ENCODE data around the gene ADARB1.

ADARB1 gene

DNA sequence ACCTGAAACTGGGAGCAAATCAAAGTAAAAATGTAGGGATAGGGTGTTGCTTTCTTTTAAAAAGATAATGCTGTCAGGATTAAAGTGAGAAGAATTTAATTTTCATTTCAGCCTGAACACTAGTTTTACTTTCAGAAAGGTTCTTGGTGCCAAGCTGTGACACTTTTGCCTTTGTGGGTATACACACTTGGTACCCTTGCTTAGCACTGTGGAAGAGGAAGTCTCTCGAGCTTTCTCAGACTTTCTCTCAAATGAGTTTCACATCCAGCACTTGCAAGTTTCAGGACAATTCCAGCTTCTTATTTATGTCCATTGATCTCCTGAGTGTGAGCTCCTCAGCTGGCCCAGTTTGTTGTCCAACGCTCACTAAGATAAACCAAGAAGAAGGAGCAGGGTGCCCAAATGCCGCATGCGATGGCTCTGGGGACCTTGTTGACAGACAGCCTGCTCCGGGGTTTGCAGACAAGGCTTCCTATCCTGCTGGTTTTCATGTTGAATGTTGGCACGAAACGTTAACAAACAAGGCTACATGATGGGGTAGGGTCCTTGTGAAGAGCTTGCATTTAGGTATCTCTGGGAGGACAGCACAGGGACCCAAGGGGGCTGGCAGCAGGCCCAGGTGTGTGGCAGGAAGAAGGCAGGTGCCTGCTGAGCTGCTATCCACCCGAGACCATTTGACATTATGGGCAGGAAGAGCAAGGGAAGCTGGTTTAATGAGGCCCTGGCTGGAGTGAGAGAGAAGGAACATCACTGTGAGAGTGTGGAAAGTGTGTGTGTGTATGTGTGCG is 133.7 kb downstream of the ADARB1 start:
- Histone ChIP-seq H3K36me3 (ENCODE audit: control insufficient read depth, insufficient read depth, low read length) (peaks cover 54% of the 10 kb centered on the region), H3K9me3 (ENCODE audit: control insufficient read depth, low read length) (no peaks in the 10 kb centered on the region), H3K4me3 (ENCODE audit: extremely low read depth, insufficient read depth, low read length, poor library complexity, severe bottlenecking) (no peak overlapping the region), H3K4me1 (ENCODE audit: control insufficient read depth, insufficient read depth, low read length, poor library complexity, severe bottlenecking) (peaks cover 12% of the 10 kb centered on the region), H3K27ac (ENCODE audit: low read depth, low read length, severe bottlenecking) (no peak overlapping the region)
- WGBS, 2 experiments (ENCODE audit: insufficient coverage in 2 of 2) = 95 to 97% methylated on average over 8 to 9 of the region's 9 CpGs

- peaks cover 50% of the 10 kb centered on the region for H3K36me3 ChIP-seq (ENCODE audit: control insufficient read depth, insufficient read depth, low read length)
- H3K9me3 ChIP-seq (ENCODE audit: control insufficient read depth, low read length) = no peaks in the 10 kb centered on the region
- peaks cover 12% of the 10 kb centered on the region for H3K4me1 ChIP-seq (ENCODE audit: control insufficient read depth, insufficient read depth, low read length, poor library complexity, severe bottlenecking)
- no peak overlapping the region for H3K4me3 ChIP-seq (ENCODE audit: extremely low read depth, insufficient read depth, low read length, poor library complexity, severe bottlenecking)
- no peak overlapping the region for H3K27ac ChIP-seq (ENCODE audit: low read depth, low read length, severe bottlenecking)
- 84 to 86% methylated on average over 5 to 6 of the region's 6 CpGs for WGBS, 2 experiments (ENCODE audit: insufficient coverage in 2 of 2)
Measured at GRCh38 chr21:45208627-45208951, 134.2 kb downstream of the ADARB1 start.

- Histone ChIP-seq H3K9me3 (ENCODE audit: control insufficient read depth, low read length) (no peaks in the 10 kb centered on the region), H3K4me1 (ENCODE audit: control insufficient read depth, insufficient read depth, low read length, poor library complexity, severe bottlenecking) (peaks cover 12% of the 10 kb centered on the region), H3K36me3 (ENCODE audit: control insufficient read depth, insufficient read depth, low read length) (peaks cover 47% of the 10 kb centered on the region), H3K4me3 (ENCODE audit: extremely low read depth, insufficient read depth, low read length, poor library complexity, severe bottlenecking) (no peak overlapping the region), H3K27ac (ENCODE audit: low read depth, low read length, severe bottlenecking) (no peak overlapping the region)
- WGBS, 2 experiments (ENCODE audit: insufficient coverage in 2 of 2) = 89 to 100% methylated on average over 2 to 3 of the region's 3 CpGs
Measured at GRCh38 chr21:45209046-45209445, 134.7 kb downstream of the ADARB1 start.

DNA sequence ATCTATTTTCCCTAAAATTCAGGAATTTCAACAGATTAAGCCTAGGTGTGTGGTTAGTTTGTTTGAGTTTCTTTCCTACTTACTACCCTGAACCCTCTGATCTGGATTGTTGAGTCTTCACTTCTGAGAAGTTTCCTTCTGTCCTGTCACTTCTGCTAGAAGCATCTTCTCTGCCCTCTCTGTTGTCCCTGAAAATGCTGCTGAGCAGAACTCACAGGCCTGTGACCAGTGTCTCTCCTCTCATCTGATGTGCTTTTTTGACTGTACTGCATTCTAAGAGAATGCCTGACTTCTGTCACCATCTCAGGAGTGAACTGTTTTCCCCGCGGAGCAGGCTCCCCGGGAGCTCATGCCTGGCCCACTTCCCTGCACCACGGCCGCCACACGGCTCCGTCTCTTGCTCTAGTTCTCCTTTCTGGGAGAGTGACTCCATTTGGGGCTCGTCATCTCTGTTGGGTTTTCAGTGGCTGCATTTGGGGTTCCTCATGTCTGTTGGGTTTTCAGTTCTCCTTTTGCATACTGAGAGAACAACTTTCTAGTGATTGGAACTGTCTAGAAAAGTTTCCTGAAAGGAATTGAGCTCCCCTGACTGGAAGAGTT is 135.4 kb downstream of the ADARB1 start:
- Histone ChIP-seq H3K9me3 (ENCODE audit: control insufficient read depth, low read length) (no peaks in the 10 kb centered on the region), H3K4me3 (ENCODE audit: extremely low read depth, insufficient read depth, low read length, poor library complexity, severe bottlenecking) (no peak overlapping the region), H3K27ac (ENCODE audit: low read depth, low read length, severe bottlenecking) (no peak overlapping the region), H3K36me3 (ENCODE audit: control insufficient read depth, insufficient read depth, low read length) (peaks cover 40% of the 10 kb centered on the region), H3K4me1 (ENCODE audit: control insufficient read depth, insufficient read depth, low read length, poor library complexity, severe bottlenecking) (peaks cover 12% of the 10 kb centered on the region)
- WGBS, 2 experiments (ENCODE audit: insufficient coverage in 2 of 2) = 89 to 98% methylated on average over 8 of the region's 8 CpGs

- H3K4me3 ChIP-seq (ENCODE audit: extremely low read depth, insufficient read depth, low read length, poor library complexity, severe bottlenecking) = no peak overlapping the region
- H3K9me3 ChIP-seq (ENCODE audit: control insufficient read depth, low read length) = no peaks in the 10 kb centered on the region
- H3K36me3 ChIP-seq (ENCODE audit: control insufficient read depth, insufficient read depth, low read length) = peaks cover 39% of the 10 kb centered on the region
- H3K27ac ChIP-seq (ENCODE audit: low read depth, low read length, severe bottlenecking) = no peak overlapping the region
- peaks cover 12% of the 10 kb centered on the region for H3K4me1 ChIP-seq (ENCODE audit: control insufficient read depth, insufficient read depth, low read length, poor library complexity, severe bottlenecking)
- 98% methylated on average over 11 of the region's 12 CpGs for WGBS, 2 experiments (ENCODE audit: insufficient coverage in 2 of 2)
Measured at GRCh38 chr21:45210461-45210983, 136.1 kb downstream of the ADARB1 start.

DNA sequence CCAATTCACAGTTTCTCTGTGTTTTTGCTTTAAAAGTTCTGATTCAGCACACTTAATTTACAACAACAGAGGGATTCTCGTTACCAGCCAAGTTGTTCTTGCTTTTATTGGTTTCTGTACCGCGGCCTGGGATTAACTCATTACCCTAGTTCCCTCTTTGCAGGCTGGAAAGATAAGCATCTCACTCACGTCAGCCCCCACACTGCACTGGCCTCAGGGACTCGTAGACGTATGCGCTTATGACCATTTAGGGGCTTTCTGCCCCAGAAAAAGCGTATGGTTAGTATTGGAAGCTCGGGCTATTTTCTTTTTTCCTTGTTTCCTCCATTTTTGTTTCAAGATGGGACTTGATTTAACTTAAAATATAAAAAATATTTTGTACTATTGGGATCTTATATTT is 137.3 kb downstream of the ADARB1 start:
- 72 to 75% methylated on average over 7 to 8 of the region's 9 CpGs for WGBS, 2 experiments (ENCODE audit: insufficient coverage in 2 of 2)
- Histone ChIP-seq H3K4me3 (ENCODE audit: extremely low read depth, insufficient read depth, low read length, poor library complexity, severe bottlenecking) (no peak overlapping the region), H3K9me3 (ENCODE audit: control insufficient read depth, low read length) (no peaks in the 10 kb centered on the region), H3K4me1 (ENCODE audit: control insufficient read depth, insufficient read depth, low read length, poor library complexity, severe bottlenecking) (peaks cover 12% of the 10 kb centered on the region), H3K36me3 (ENCODE audit: control insufficient read depth, insufficient read depth, low read length) (peaks cover 39% of the 10 kb centered on the region), H3K27ac (ENCODE audit: low read depth, low read length, severe bottlenecking) (no peak overlapping the region)

DNA sequence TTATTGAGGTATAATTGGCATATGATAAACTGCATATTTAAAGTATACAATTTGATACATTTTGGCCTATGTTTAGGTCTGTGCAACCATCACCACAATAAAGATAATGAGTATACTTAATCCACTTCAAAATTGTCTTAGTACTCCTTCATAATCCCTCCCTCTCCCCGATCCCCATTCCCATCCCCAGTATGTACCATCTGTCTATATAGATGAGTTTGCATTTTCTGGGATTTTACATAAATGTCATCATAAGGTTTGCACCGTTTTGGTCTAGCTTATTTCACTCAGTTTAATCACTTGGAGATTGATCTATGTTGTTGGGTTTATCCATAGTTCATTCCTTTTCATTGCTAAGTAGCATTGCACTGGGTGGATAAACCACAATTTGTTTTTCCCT is 139.0 kb downstream of the ADARB1 start:
- no CpG with 5 or more reads among the region's 2 CpGs for WGBS, 2 experiments (ENCODE audit: insufficient coverage in 2 of 2)
- H3K27ac ChIP-seq (ENCODE audit: low read depth, low read length, severe bottlenecking) = no peak overlapping the region
- peaks cover 12% of the 10 kb centered on the region for H3K4me1 ChIP-seq (ENCODE audit: control insufficient read depth, insufficient read depth, low read length, poor library complexity, severe bottlenecking)
- H3K4me3 ChIP-seq (ENCODE audit: extremely low read depth, insufficient read depth, low read length, poor library complexity, severe bottlenecking) = no peak overlapping the region
- no peaks in the 10 kb centered on the region for H3K9me3 ChIP-seq (ENCODE audit: control insufficient read depth, low read length)
- H3K36me3 ChIP-seq (ENCODE audit: control insufficient read depth, insufficient read depth, low read length) = peaks cover 32% of the 10 kb centered on the region

- no peaks in the 10 kb centered on the region for H3K9me3 ChIP-seq (ENCODE audit: control insufficient read depth, low read length)
- H3K4me3 ChIP-seq (ENCODE audit: extremely low read depth, insufficient read depth, low read length, poor library complexity, severe bottlenecking) = no peak overlapping the region
- H3K4me1 ChIP-seq (ENCODE audit: control insufficient read depth, insufficient read depth, low read length, poor library complexity, severe bottlenecking) = no peaks in the 10 kb centered on the region
- WGBS, 2 experiments (ENCODE audit: insufficient coverage in 2 of 2) = 100% methylated on average over 1 of the region's 2 CpGs; no CpG with 5 or more reads in 1 of the 2 experiments
- H3K27ac ChIP-seq (ENCODE audit: low read depth, low read length, severe bottlenecking) = no peak overlapping the region
- peaks cover 25% of the 10 kb centered on the region for H3K36me3 ChIP-seq (ENCODE audit: control insufficient read depth, insufficient read depth, low read length)
Measured at GRCh38 chr21:45215213-45215612, 140.8 kb downstream of the ADARB1 start.

GRCh38 chr21:45217010-45217409 is 142.6 kb downstream of the ADARB1 start:
- H3K4me3 ChIP-seq (ENCODE audit: extremely low read depth, insufficient read depth, low read length, poor library complexity, severe bottlenecking) = no peak overlapping the region
- H3K27ac ChIP-seq (ENCODE audit: low read depth, low read length, severe bottlenecking) = no peak overlapping the region
- no CpG with 5 or more reads among the region's 1 CpG for WGBS, 2 experiments (ENCODE audit: insufficient coverage in 2 of 2)
- no peaks in the 10 kb centered on the region for H3K4me1 ChIP-seq (ENCODE audit: control insufficient read depth, insufficient read depth, low read length, poor library complexity, severe bottlenecking)
- no peaks in the 10 kb centered on the region for H3K9me3 ChIP-seq (ENCODE audit: control insufficient read depth, low read length)
- peaks cover 27% of the 10 kb centered on the region for H3K36me3 ChIP-seq (ENCODE audit: control insufficient read depth, insufficient read depth, low read length)

- Histone ChIP-seq H3K27ac (ENCODE audit: low read depth, low read length, severe bottlenecking) (no peak overlapping the region), H3K36me3 (ENCODE audit: control insufficient read depth, insufficient read depth, low read length) (peaks cover 30% of the 10 kb centered on the region), H3K4me1 (ENCODE audit: control insufficient read depth, insufficient read depth, low read length, poor library complexity, severe bottlenecking) (no peaks in the 10 kb centered on the region), H3K9me3 (ENCODE audit: control insufficient read depth, low read length) (no peaks in the 10 kb centered on the region), H3K4me3 (ENCODE audit: extremely low read depth, insufficient read depth, low read length, poor library complexity, severe bottlenecking) (no peak overlapping the region)
- 97 to 100% methylated on average over 5 of the region's 6 CpGs for WGBS, 2 experiments (ENCODE audit: insufficient coverage in 2 of 2)
Measured at GRCh38 chr21:45219517-45219916, 145.1 kb downstream of the ADARB1 start.

DNA sequence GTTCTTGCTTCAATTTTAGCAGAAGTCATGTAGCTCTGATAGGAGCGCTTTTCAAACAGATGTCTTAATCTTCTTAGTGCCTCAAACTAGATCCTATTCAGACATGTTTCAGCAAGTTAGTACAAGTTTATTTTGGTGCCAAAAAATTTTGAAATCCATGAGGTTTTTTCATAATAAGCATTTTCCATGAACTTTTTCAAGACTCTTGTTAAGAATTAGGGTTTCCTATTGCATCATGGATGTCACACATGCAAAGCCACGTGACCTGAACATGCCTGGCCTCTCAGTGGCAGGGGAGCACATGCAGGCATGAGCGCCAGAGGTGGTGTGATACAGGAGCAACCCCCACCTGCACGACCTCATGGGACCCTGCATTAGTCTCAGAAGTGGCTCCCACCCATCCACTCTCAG is 145.7 kb downstream of the ADARB1 start:
- no peak overlapping the region for H3K27ac ChIP-seq (ENCODE audit: low read depth, low read length, severe bottlenecking)
- H3K36me3 ChIP-seq (ENCODE audit: control insufficient read depth, insufficient read depth, low read length) = peaks cover 28% of the 10 kb centered on the region
- WGBS, 2 experiments (ENCODE audit: insufficient coverage in 2 of 2) = 89 to 95% methylated on average over 3 to 4 of the region's 4 CpGs
- H3K4me1 ChIP-seq (ENCODE audit: control insufficient read depth, insufficient read depth, low read length, poor library complexity, severe bottlenecking) = no peaks in the 10 kb centered on the region
- H3K9me3 ChIP-seq (ENCODE audit: control insufficient read depth, low read length) = no peaks in the 10 kb centered on the region
- no peak overlapping the region for H3K4me3 ChIP-seq (ENCODE audit: extremely low read depth, insufficient read depth, low read length, poor library complexity, severe bottlenecking)

Data from mesodermal cell (in vitro differentiated cells).